Neural cell (in vitro differentiated cells): ENCODE data around the gene PRDM2. TPM values are rescaled to one million over a fixed set of nuclear protein-coding genes. Genes with fewer than 3 reads are reported as not detected.

Experiments
- H2AFZ ChIP-seq: fragments of 200-600, 300-800 bp; sonication (generic), shearing (Covaris generic); 2 replicates; pipeline ENCODE4 v1.6.0; 2014; ENCODE audit warnings: low read depth, mild to moderate bottlenecking, antibody characterized with exemption, low read length, moderate library complexity
- H3F3A ChIP-seq: fragments of 200-600 bp; shearing (Covaris generic); 2 replicates; pipeline ENCODE4 v1.6.1; 2016; ENCODE audit warnings: mild to moderate bottlenecking, moderate library complexity, mixed read lengths, antibody characterized with exemption, low read length; ENCODE audit not compliant: insufficient read depth, poor library complexity, severe bottlenecking
- H3K27ac ChIP-seq: fragments of 200-600, 300-800 bp; sonication (generic), shearing (Covaris generic); 2 replicates; pipeline ENCODE4 v1.5.1; 2014; ENCODE audit warnings: mild to moderate bottlenecking, low read length, moderate library complexity
- H3K27me3 ChIP-seq: fragments of 300-800, 200-600 bp; sonication (generic), shearing (Covaris generic); 2 replicates; pipeline ENCODE4 v1.6.0; 2014; ENCODE audit warnings: mild to moderate bottlenecking, low read depth, low read length, moderate library complexity; ENCODE audit not compliant: insufficient read depth
- H3K36me3 ChIP-seq: fragments of 300-800, 200-600 bp; sonication (generic), shearing (Covaris generic); 2 replicates; pipeline ENCODE4 v1.5.1; 2014; ENCODE audit warnings: mild to moderate bottlenecking, antibody characterized with exemption, low read length, moderate library complexity; ENCODE audit not compliant: insufficient read depth
- H3K4me2 ChIP-seq: fragments of 300-800, 200-600 bp; sonication (generic), shearing (Covaris generic); 2 replicates; pipeline ENCODE4 v1.6.0; 2014; ENCODE audit warnings: mild to moderate bottlenecking, low read length
- H3K4me3 ChIP-seq: fragments of 300-800, 200-600 bp; sonication (generic), shearing (Covaris generic); 2 replicates; pipeline ENCODE4 v1.5.1; 2014; ENCODE audit warnings: mild to moderate bottlenecking, low read length, moderate library complexity
- H3K79me2 ChIP-seq: fragments of 200-600 bp; shearing (Covaris generic); replicated peaks from 2 replicates; pipeline ENCODE4 v1.6.0; 2014; ENCODE audit warnings: mild to moderate bottlenecking, low read length, moderate library complexity; ENCODE audit not compliant: insufficient read depth
- H3K9ac ChIP-seq: fragments of 300-800, 200-600 bp; sonication (generic), shearing (Covaris generic); 2 replicates; pipeline ENCODE4 v1.6.1; 2016; ENCODE audit warnings: mild to moderate bottlenecking, low read length, mixed read lengths
- H3K9me2 ChIP-seq: fragments of 200-600 bp; shearing (Covaris generic); 2 replicates; pipeline ENCODE4 v1.6.1; 2016; ENCODE audit warnings: mild to moderate bottlenecking, low read length, mixed read lengths; ENCODE audit not compliant: insufficient read depth
- H3K9me3 ChIP-seq: fragments of 200-600, 300-800 bp; sonication (generic), shearing (Covaris generic); 2 replicates; pipeline ENCODE4 v1.6.1; 2016; ENCODE audit warnings: mild to moderate bottlenecking, mixed run types, low read length, moderate library complexity, mixed read lengths
- H4K20me1 ChIP-seq: fragments of 200-600 bp; shearing (Covaris generic); 2 replicates; pipeline ENCODE4 v1.6.1; 2016; ENCODE audit warnings: mild to moderate bottlenecking, mixed run types; ENCODE audit not compliant: insufficient read depth
- EP300 ChIP-seq: fragments of 450-650 bp; conservative IDR thresholded peaks from 2 replicates; pipeline ENCODE4 v1.6.1; 2014; ENCODE audit warnings: antibody characterized with exemption, mild to moderate bottlenecking, moderate library complexity; ENCODE audit not compliant: poor library complexity, severe bottlenecking
- EZH2 ChIP-seq: fragments of 200-600, 300-800 bp; shearing (Covaris generic), sonication (generic); IDR thresholded peaks from 2 replicates; pipeline ENCODE4 v1.6.1; 2014; ENCODE audit warnings: antibody characterized with exemption, low read length, borderline replicate concordance, mild to moderate bottlenecking; ENCODE audit not compliant: insufficient read depth, poor library complexity, severe bottlenecking
- MXI1 ChIP-seq: fragments of 450-650 bp; conservative IDR thresholded peaks from 2 replicates; pipeline ENCODE4 v1.6.1; 2014; ENCODE audit warnings: antibody characterized with exemption, mild to moderate bottlenecking; ENCODE audit not compliant: poor library complexity, severe bottlenecking
- POLR2AphosphoS5 ChIP-seq: IDR thresholded peaks from 2 replicates; pipeline ENCODE4 v1.6.1; 2012
- RAD21 ChIP-seq: fragments of 450-650 bp; conservative IDR thresholded peaks from 2 replicates; pipeline ENCODE4 v1.6.1; 2014; ENCODE audit warnings: antibody characterized with exemption, mild to moderate bottlenecking, moderate library complexity
- SMC3 ChIP-seq: fragments of 450-650 bp; conservative IDR thresholded peaks from 2 replicates; pipeline ENCODE4 v1.6.1; 2014; ENCODE audit warnings: antibody characterized with exemption, mild to moderate bottlenecking, moderate library complexity; ENCODE audit not compliant: poor library complexity
- TAF1 ChIP-seq: IDR thresholded peaks from 2 replicates; pipeline ENCODE4 v1.6.1; 2012; ENCODE audit warnings: low read depth
- polyA plus RNA-seq: library from polyadenylated mRNA; depleted of rRNA; stranded (reverse); fragments of >200 nt; gene quantifications from 2 replicates; pipeline ENCODE4 v1.2.3, GENCODE V29; 2014
- TF ChIP-seq, protein P1 (sequence below): IDR thresholded peaks from 2 replicates; pipeline ENCODE4 v1.6.1; 2012; ENCODE audit warnings: borderline replicate concordance
- TF ChIP-seq, protein P2 (sequence below): fragments of 450-650 bp; IDR thresholded peaks from 2 replicates; pipeline ENCODE4 v1.5.1; 2014; ENCODE audit warnings: antibody characterized with exemption, mild to moderate bottlenecking, moderate library complexity; ENCODE audit not compliant: poor library complexity, severe bottlenecking

Gene PRDM2
- polyA plus RNA-seq, 1 donor from 2014 or later, result 10.7 TPM

DNA sequence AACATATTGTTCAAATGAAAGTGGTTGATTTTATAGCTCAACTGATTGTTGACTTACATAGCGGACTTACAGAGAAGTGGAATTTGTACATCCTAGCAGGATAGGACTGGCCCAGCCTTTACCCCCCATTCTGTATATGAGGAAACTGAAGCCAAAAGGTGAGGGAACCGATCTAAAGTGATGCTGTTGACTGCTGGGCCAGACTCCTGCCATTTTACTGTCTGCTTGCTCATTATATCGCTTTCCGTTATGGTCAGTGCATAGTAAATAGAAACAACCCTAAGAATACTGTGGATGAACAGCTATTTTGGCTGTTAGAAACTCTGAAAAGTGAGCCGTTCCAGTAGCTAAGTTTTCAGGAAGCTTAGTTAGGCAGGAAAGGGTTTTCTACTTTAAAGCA, 31.9 kb downstream of the PRDM2 start:
- H3K9me3 ChIP-seq, result no peaks in the 10 kb centered on the region
- H2AFZ ChIP-seq, result no peak overlapping the region
- H3K4me3 ChIP-seq, result no peak overlapping the region
- H3K27ac ChIP-seq, result no peak overlapping the region
- no peaks in the 10 kb centered on the region for H3K9me2 ChIP-seq
- no peaks in the 10 kb centered on the region for H3K36me3 ChIP-seq
- H4K20me1 ChIP-seq, result no peaks in the 10 kb centered on the region
- no peaks in the 10 kb centered on the region for H3K27me3 ChIP-seq
- H3K4me2 ChIP-seq, result no peak overlapping the region
- H3K9ac ChIP-seq, result no peak overlapping the region
- no peaks in the 10 kb centered on the region for H3K79me2 ChIP-seq
- no peaks in the 10 kb centered on the region for H3F3A ChIP-seq
- TF ChIP-seq MXI1, result no peak
- TF ChIP-seq, protein P1, sequence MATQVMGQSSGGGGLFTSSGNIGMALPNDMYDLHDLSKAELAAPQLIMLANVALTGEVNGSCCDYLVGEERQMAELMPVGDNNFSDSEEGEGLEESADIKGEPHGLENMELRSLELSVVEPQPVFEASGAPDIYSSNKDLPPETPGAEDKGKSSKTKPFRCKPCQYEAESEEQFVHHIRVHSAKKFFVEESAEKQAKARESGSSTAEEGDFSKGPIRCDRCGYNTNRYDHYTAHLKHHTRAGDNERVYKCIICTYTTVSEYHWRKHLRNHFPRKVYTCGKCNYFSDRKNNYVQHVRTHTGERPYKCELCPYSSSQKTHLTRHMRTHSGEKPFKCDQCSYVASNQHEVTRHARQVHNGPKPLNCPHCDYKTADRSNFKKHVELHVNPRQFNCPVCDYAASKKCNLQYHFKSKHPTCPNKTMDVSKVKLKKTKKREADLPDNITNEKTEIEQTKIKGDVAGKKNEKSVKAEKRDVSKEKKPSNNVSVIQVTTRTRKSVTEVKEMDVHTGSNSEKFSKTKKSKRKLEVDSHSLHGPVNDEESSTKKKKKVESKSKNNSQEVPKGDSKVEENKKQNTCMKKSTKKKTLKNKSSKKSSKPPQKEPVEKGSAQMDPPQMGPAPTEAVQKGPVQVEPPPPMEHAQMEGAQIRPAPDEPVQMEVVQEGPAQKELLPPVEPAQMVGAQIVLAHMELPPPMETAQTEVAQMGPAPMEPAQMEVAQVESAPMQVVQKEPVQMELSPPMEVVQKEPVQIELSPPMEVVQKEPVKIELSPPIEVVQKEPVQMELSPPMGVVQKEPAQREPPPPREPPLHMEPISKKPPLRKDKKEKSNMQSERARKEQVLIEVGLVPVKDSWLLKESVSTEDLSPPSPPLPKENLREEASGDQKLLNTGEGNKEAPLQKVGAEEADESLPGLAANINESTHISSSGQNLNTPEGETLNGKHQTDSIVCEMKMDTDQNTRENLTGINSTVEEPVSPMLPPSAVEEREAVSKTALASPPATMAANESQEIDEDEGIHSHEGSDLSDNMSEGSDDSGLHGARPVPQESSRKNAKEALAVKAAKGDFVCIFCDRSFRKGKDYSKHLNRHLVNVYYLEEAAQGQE, result no peak
- no peak for TF ChIP-seq RAD21
- no peak for TF ChIP-seq EZH2
- no peak for TF ChIP-seq SMC3
- no peak for TF ChIP-seq TAF1
- no peak for TF ChIP-seq POLR2AphosphoS5
- TF ChIP-seq EP300, result no peak
- TF ChIP-seq, protein P2, sequence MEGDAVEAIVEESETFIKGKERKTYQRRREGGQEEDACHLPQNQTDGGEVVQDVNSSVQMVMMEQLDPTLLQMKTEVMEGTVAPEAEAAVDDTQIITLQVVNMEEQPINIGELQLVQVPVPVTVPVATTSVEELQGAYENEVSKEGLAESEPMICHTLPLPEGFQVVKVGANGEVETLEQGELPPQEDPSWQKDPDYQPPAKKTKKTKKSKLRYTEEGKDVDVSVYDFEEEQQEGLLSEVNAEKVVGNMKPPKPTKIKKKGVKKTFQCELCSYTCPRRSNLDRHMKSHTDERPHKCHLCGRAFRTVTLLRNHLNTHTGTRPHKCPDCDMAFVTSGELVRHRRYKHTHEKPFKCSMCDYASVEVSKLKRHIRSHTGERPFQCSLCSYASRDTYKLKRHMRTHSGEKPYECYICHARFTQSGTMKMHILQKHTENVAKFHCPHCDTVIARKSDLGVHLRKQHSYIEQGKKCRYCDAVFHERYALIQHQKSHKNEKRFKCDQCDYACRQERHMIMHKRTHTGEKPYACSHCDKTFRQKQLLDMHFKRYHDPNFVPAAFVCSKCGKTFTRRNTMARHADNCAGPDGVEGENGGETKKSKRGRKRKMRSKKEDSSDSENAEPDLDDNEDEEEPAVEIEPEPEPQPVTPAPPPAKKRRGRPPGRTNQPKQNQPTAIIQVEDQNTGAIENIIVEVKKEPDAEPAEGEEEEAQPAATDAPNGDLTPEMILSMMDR, result no peak

DNA sequence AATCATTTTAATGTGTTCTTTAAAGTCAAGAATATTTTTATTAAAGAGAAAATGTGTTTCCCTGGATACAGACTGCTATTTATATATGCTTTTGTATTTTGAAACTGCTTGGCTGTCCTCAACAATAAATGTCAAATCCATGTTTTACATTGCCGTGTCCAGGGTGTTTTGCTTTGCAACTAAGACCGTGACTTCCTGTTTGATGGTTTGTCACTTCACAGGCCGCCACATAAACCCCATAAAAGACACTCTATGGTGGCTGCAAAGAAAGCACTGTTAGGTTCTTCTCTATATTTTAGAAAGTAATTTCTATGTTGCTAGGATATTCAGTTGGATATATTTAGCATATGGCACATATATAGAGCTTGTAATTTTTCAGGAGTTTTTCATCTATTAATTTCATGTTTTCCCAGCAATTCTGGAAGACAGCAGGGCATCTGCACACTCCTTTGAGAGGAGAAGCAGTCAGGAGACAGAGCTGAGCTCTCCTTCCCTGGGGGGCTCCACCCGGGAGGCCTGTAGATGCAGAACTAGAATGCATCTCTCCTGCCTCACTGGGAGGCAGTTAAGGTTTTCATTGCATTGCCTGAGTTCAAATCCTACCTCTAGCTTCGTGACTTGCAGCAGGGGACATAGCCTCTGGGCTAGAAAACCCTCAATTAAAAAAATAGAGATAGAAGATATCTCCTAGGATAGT, 33.1 kb downstream of the PRDM2 start:
- no peaks in the 10 kb centered on the region for H3K9me3 ChIP-seq
- H3K79me2 ChIP-seq, result no peaks in the 10 kb centered on the region
- no peaks in the 10 kb centered on the region for H3K36me3 ChIP-seq
- H4K20me1 ChIP-seq, result no peaks in the 10 kb centered on the region
- no peak overlapping the region for H3K27ac ChIP-seq
- TF ChIP-seq MXI1, result no peak
- no peak for TF ChIP-seq EP300
- TF ChIP-seq RAD21, result no peak
- no peak for TF ChIP-seq EZH2
- no peak for TF ChIP-seq TAF1
- TF ChIP-seq, protein P2, result no peak
- TF ChIP-seq, protein P1, result no peak
- no peak for TF ChIP-seq POLR2AphosphoS5
- TF ChIP-seq SMC3, result no peak
- no peak overlapping the region for H3K4me3 ChIP-seq
- H3K9ac ChIP-seq, result no peak overlapping the region
- H3K9me2 ChIP-seq, result no peaks in the 10 kb centered on the region
- H2AFZ ChIP-seq, result no peak overlapping the region
- H3K27me3 ChIP-seq, result no peaks in the 10 kb centered on the region
- no peaks in the 10 kb centered on the region for H3F3A ChIP-seq
- no peak overlapping the region for H3K4me2 ChIP-seq
